GM12873 (cell line): ENCODE data around the gene BAIAP3.

Source experiments
- CTCF ChIP-seq: IDR thresholded peaks from 2 replicates; pipeline ENCODE4 v1.5.1; 2012; ENCODE audit warnings: low read depth, mild to moderate bottlenecking, moderate library complexity, low read length, control low read depth; ENCODE audit not compliant: insufficient read depth; ENCODE audit errors: missing control alignments

Gene BAIAP3

GRCh38 chr16:1289477-1289866 is 44.0 kb upstream of the BAIAP3 start:
- TF ChIP-seq CTCF, result no peak

DNA sequence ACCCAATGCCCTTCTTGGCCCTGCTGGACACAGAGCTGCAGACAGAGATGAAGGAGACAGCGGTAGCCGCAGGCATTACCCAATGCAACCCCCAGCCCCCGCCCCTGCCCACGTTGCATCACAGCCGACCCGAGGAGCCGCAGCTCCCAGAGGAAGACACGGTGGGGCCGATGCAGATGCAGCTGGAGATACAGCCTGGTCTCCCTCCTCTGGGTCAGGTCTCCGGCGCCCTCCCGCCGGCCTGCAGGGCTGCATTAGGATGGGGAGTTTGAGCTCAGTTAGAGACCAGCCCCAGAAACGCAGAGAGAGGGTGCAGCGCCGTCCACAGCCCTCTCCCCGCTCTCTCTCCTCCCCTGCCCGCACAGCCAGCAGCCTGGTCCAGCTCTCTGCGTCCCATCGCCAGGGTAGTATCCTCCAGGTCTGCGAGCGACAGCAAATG is 43.4 kb upstream of the BAIAP3 start:
- no peak for TF ChIP-seq CTCF

DNA sequence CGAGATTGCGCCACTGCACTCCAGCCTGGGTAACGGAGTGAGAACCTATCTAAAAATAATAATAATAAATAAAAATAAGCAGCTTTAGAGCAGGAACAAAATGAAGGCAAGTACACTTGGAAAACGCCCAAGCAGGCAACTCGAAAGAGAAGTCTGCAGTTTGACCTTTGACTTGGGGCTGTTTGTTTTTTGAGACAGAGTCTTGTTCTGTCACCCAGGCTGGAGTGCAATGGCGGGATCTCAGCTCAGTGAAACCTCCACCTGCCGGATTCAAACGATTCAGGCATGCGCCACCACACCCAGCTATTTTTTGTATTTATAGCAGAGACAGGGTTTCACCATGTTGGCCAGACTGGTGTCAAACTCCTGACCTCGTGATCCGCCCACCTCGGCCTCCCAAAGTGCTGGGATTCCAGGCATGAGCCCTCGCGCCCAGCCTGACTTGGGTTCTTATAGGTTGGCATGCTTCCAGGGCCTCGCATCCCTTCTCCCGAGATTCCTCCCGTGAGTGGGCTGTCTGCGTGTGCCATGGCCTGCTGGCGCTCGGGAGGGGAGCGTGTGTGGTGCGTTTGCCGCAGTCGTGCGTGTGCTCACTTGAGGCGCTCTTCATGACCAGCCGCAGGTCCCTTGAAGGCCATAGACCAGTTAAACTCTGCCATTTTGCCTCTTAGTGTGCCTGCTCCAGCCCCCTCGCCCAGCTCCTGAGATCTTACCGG is 42.4 kb upstream of the BAIAP3 start:
- no peak for TF ChIP-seq CTCF

DNA sequence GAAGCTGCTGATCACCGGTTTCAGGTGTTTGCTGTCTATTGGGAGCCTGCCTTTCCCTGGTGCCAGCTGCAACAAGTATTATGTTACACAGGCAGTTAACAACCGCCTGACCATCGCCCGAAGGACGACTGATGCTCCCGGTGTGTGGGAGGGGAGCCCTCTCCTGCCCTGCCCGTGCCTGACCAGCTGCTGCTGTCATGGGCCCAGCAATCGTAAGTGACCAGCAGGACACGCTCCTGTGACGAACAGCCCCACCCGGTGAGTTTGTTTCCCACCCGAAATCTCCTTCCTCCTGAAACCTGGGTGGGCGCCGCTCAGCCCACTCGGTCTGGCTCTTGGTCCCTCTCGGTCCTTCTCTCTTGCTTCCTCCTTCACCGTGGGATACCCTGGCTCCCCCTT is 41.9 kb upstream of the BAIAP3 start:
- TF ChIP-seq CTCF, result no peak

GRCh38 chr16:1293921-1294656 is 39.4 kb upstream of the BAIAP3 start:
- no peak for TF ChIP-seq CTCF

DNA sequence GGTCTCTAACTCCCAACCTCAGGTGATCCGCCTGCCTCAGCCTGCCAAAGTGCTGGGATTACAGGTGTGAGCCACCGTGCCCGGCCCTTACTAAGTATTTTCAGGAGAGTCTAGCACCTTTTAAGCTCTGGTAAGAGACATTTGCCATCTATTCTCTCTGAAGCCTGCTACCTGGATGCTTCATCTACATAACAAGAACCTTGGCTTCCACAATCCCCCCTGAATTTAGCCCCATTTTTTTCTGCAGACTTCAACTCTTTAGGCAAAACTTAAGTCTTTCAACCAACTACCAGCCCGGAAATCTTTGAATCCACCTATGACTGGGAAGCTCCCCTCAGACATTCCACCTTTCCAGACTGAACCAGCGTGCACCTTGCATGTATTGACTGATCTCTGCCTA is 38.0 kb upstream of the BAIAP3 start:
- no peak for TF ChIP-seq CTCF

GRCh38 chr16:1297018-1297696 is 36.3 kb upstream of the BAIAP3 start:
- TF ChIP-seq CTCF, result no peak
